ENCODE data around the gene MRPL28. TPM values are rescaled to one million over a fixed set of nuclear protein-coding genes. Genes with fewer than 3 reads are reported as not detected.

The MRPL28 gene
- total RNA-seq, 3 donors from 2014 or later = 67.0 to 78.7 (median 69.0) TPM

DNA sequence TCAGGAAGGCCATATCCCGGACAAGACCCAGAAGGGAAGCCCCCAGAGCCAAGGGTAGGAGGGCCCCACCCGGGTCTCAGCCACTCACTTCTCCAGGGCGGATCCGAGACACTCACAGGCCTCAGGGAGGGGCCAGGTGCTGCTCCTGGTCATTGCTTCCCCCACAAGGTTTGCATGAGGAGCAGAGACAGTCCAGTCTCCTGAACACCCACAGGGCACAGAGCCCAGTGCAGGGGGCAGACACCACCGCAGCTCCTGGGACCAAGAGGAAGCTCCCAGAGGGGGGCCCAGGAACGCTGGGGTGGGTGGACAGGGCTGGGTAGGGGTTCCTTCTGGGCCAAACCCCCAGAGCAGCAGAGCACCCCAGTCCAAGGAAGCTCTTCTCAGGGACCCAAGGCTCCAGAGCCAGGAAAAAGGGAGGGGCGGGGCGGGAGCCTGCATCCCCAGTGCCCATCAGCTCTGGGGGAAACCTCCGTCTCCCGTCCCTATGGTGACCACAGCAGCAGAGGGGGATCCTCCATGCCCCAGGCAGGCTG lies 709 bp upstream of the MRPL28 start:
- Histone ChIP-seq H3K9me3 (no peaks in the 10 kb centered on the region), H3K4me1 (peaks cover 0 to 6% of the 10 kb centered on the region in 2 donors), H3K27ac (peak overlapping the region; percentile 58 to 78), H3K36me3 (peaks cover 7% of the 10 kb centered on the region), H3K27me3 (no peaks in the 10 kb centered on the region), H3K4me3 (peak overlapping the region; percentile 54 to 73 (median 57))
- TF ChIP-seq, protein P1, sequence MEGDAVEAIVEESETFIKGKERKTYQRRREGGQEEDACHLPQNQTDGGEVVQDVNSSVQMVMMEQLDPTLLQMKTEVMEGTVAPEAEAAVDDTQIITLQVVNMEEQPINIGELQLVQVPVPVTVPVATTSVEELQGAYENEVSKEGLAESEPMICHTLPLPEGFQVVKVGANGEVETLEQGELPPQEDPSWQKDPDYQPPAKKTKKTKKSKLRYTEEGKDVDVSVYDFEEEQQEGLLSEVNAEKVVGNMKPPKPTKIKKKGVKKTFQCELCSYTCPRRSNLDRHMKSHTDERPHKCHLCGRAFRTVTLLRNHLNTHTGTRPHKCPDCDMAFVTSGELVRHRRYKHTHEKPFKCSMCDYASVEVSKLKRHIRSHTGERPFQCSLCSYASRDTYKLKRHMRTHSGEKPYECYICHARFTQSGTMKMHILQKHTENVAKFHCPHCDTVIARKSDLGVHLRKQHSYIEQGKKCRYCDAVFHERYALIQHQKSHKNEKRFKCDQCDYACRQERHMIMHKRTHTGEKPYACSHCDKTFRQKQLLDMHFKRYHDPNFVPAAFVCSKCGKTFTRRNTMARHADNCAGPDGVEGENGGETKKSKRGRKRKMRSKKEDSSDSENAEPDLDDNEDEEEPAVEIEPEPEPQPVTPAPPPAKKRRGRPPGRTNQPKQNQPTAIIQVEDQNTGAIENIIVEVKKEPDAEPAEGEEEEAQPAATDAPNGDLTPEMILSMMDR (IDR thresholded peaks at IDR 0.05) = no peak
- TF ChIP-seq POLR2AphosphoS5 (IDR thresholded peaks at IDR 0.05) (no peak), POLR2A (IDR thresholded peaks at IDR 0.05) (no peak)
- no peak for DNase-seq (ENCODE audit: low spot score in 2 of 2)
- intact Hi-C loops (cut with DNase I; ENCODE audit: low total_unique reads) = no loop called here

- no peaks in the 10 kb centered on the region for H3K27me3 ChIP-seq
- intact Hi-C loops (cut with DNase I; ENCODE audit: low total_unique reads) = no loop called here
- H3K4me1 ChIP-seq = peaks cover 0 to 6% of the 10 kb centered on the region in 2 donors
- H3K4me3 ChIP-seq = peak overlapping the region; percentile 54 to 73 (median 57)
- peaks cover 7% of the 10 kb centered on the region for H3K36me3 ChIP-seq
- TF ChIP-seq POLR2A (IDR thresholded peaks at IDR 0.05) = no peak
- DNase-seq (ENCODE audit: low spot score in 2 of 2) = no peak
- peak overlapping the region; percentile 19 to 58 for H3K27ac ChIP-seq
- H3K9me3 ChIP-seq = no peaks in the 10 kb centered on the region
Observed at GRCh38 chr16:369866-370436, 387 bp downstream of the MRPL28 start.

- H3K4me1 ChIP-seq = peaks cover 0 to 6% of the 10 kb centered on the region in 2 donors
- H3K36me3 ChIP-seq = peaks cover 7% of the 10 kb centered on the region
- peak overlapping the region; percentile 54 to 73 (median 57) for H3K4me3 ChIP-seq
- H3K27ac ChIP-seq = no peak overlapping the region
- intact Hi-C loops (cut with DNase I; ENCODE audit: low total_unique reads) = no loop called here
- DNase-seq (ENCODE audit: low spot score in 2 of 2) = no peak
- H3K9me3 ChIP-seq = no peaks in the 10 kb centered on the region
- peaks cover 0 to 4% of the 10 kb centered on the region in 2 donors for H3K27me3 ChIP-seq
- TF ChIP-seq, protein P1 (IDR thresholded peaks at IDR 0.05) = no peak
- no peak for TF ChIP-seq POLR2A (IDR thresholded peaks at IDR 0.05)
- no peak for TF ChIP-seq POLR2AphosphoS5 (IDR thresholded peaks at IDR 0.05)
Observed at GRCh38 chr16:369275-369865, 968 bp downstream of the MRPL28 start.

- intact Hi-C loops (cut with DNase I; ENCODE audit: low total_unique reads) = no loop called here
- no peak for DNase-seq (ENCODE audit: low spot score in 2 of 2)
- Histone ChIP-seq H3K4me1 (peaks cover 0 to 6% of the 10 kb centered on the region in 2 donors), H3K27ac (no peak overlapping the region), H3K27me3 (peaks cover 0 to 4% of the 10 kb centered on the region in 2 donors), H3K9me3 (no peaks in the 10 kb centered on the region), H3K36me3 (peaks cover 7% of the 10 kb centered on the region), H3K4me3 (no peak overlapping the region)
- TF ChIP-seq POLR2A (IDR thresholded peaks at IDR 0.05) (no peak), POLR2AphosphoS5 (IDR thresholded peaks at IDR 0.05) (no peak)
- TF ChIP-seq, protein P1 (IDR thresholded peaks at IDR 0.05) = no peak
Observed at GRCh38 chr16:368388-369158, 1.8 kb downstream of the MRPL28 start.

DNA sequence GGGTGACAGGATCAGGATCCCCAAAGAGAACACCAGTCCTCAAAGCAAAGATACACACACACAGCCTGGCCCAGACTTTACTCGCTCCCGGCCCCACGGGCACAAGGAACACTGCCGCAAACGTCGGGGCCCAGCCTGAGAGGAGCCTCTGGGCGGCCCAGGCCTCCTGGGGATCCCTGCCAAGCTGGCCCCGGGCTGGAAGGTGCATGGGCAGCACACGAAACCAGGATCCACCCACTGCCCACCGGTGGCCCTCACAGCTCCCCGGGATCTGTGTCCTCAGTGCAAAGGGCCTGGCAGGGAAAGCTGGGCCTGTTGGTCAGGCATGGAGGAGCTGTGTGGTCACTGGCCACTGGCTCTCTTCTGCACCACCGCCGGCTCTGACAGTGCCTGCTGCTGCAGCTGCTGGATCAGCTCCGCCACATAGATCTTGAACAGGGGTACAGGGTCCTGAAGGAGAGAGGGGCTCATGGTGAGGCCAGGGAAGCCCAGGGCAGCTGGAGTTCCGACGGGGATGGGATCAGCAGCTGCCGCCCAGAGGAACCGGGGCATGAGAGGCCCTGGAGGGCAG lies 2.9 kb downstream of the MRPL28 start:
- Histone ChIP-seq H3K4me3 (no peak overlapping the region), H3K4me1 (peaks cover 0 to 6% of the 10 kb centered on the region in 2 donors), H3K36me3 (peaks cover 7% of the 10 kb centered on the region), H3K9me3 (no peaks in the 10 kb centered on the region), H3K27ac (no peak overlapping the region), H3K27me3 (peaks cover 0 to 12% of the 10 kb centered on the region in 2 donors)
- intact Hi-C loops (cut with DNase I; ENCODE audit: low total_unique reads) = no loop called here
- no peak for TF ChIP-seq POLR2AphosphoS5 (IDR thresholded peaks at IDR 0.05)
- TF ChIP-seq, protein P1 (IDR thresholded peaks at IDR 0.05) = no peak
- TF ChIP-seq POLR2A (IDR thresholded peaks at IDR 0.05) = no peak
- DNase-seq (ENCODE audit: low spot score in 2 of 2) = no peak
